AG09309 (cell line): ENCODE results near the gene RXRA.

Experiments
- DNase-seq: peaks from one replicate; pipeline ENCODE4 v3.0.0-alpha.2; 2010; ENCODE audit warnings: low read depth
- H3K4me3 ChIP-seq: 2 replicates; pipeline ENCODE4 v1.5.1; 2011; ENCODE audit warnings: mild to moderate bottlenecking, low read depth, low read length, moderate library complexity; ENCODE audit not compliant: control insufficient read depth
- CTCF ChIP-seq: IDR thresholded peaks from 2 replicates; pipeline ENCODE4 v1.5.1; 2011; ENCODE audit warnings: mild to moderate bottlenecking, low read depth, low read length, inconsistent platforms; ENCODE audit not compliant: insufficient read depth, control insufficient read depth; ENCODE audit errors: missing control alignments

RXRA gene

GRCh38 chr9:134377143-134377484, 50.9 kb downstream of the RXRA start:
- TF ChIP-seq CTCF = no peak

GRCh38 chr9:134377976-134378375, 51.7 kb downstream of the RXRA start:
- no peak for DNase-seq
- TF ChIP-seq CTCF = no peak
- H3K4me3 ChIP-seq = no peak overlapping the region

More at GRCh38 chr9:134377143-134377484, 50.9 kb downstream of the RXRA start:
- DNase-seq = no peak
- no peak overlapping the region for H3K4me3 ChIP-seq

- DNase-seq = no peak
- no peak overlapping the region for H3K4me3 ChIP-seq
- no peak for TF ChIP-seq CTCF
Measured at GRCh38 chr9:134378901-134379338, 52.7 kb downstream of the RXRA start.

- no peak for DNase-seq
- TF ChIP-seq CTCF = no peak
- H3K4me3 ChIP-seq = no peak overlapping the region
Measured at GRCh38 chr9:134379831-134380365, 53.6 kb downstream of the RXRA start.

- TF ChIP-seq CTCF = no peak
- no peak for DNase-seq
- H3K4me3 ChIP-seq = no peak overlapping the region
Measured at GRCh38 chr9:134380542-134381271, 54.5 kb downstream of the RXRA start.

- DNase-seq = no peak
- H3K4me3 ChIP-seq = no peak overlapping the region
- no peak for TF ChIP-seq CTCF
Measured at GRCh38 chr9:134381272-134381661, 55.0 kb downstream of the RXRA start.
